ACHN (cell line): ENCODE data around the gene GPR84.
A peak's percentile ranks its signal among the peaks of the same experiment; 100 is the strongest.
"Not testable (repeated sequence)": the region's sequence is repeated elsewhere in the genome, so short reads cannot be mapped to it uniquely, and the experiment has no call there.

ENCODE experiments used
- DNase-seq: peaks from one replicate; pipeline ENCODE4 v3.0.0-alpha.2; 2015
- in situ Hi-C: cut with HindIII; loops from 2 replicates; pipeline ENCODE4 v1.10.0; 2017; ENCODE audit warnings: low sequenced_read_pairs, low pct_ligation_motif_present, low pct_unique_long_range_greater_than_20kb

The GPR84 gene

GRCh38 chr12:54338698-54339296, 25.5 kb downstream of the GPR84 start:
- no peak for DNase-seq
- in situ Hi-C loops, result no loop called here

GRCh38 chr12:54337854-54338650, 26.2 kb downstream of the GPR84 start:
- in situ Hi-C loops, result no loop called here
- DNase-seq, result no peak

GRCh38 chr12:54337280-54337842, 26.9 kb downstream of the GPR84 start:
- in situ Hi-C loops, result no loop called here
- no peak for DNase-seq

GRCh38 chr12:54333420-54334034, 30.8 kb downstream of the GPR84 start:
- in situ Hi-C loops, result no loop called here
- DNase-seq, result no peak

GRCh38 chr12:54331461-54331860, 32.8 kb downstream of the GPR84 start:
- in situ Hi-C loops, result no loop called here
- DNase-seq, result no peak

- in situ Hi-C loops, result no loop called here
Measured at GRCh38 chr12:54330442-54330841, 33.8 kb downstream of the GPR84 start.

GRCh38 chr12:54329759-54330158, 34.5 kb downstream of the GPR84 start:
- in situ Hi-C loops, result no loop called here
- DNase-seq, result no peak

More at GRCh38 chr12:54330442-54330841, 33.8 kb downstream of the GPR84 start:
- no peak for DNase-seq

GRCh38 chr12:54328595-54329337, 35.5 kb downstream of the GPR84 start:
- in situ Hi-C loops, result no loop called here

GRCh38 chr12:54325442-54326109, 38.7 kb downstream of the GPR84 start:
- in situ Hi-C loops, DNase-seq: not testable (repeated sequence)

More at GRCh38 chr12:54328595-54329337, 35.5 kb downstream of the GPR84 start:
- DNase-seq, result no peak

- in situ Hi-C loops, result no loop called here
- peak; percentile 100 for DNase-seq
Measured at GRCh38 chr12:54324617-54325441, 39.5 kb downstream of the GPR84 start, which contains the start of gene COPZ1. COPZ1 (plus strand) TSS chr12:54325131; CDS start chr12:54325164, 33 bp downstream.

GRCh38 chr12:54321363-54321762, 42.9 kb downstream of the GPR84 start:
- no peak for DNase-seq
- in situ Hi-C loops, result no loop called here
